MCF 10A (cell line): Measurements from ENCODE around the gene ZNF236. TPM values are rescaled to one million over a fixed set of nuclear protein-coding genes. Genes with fewer than 3 reads are reported as not detected.

Source experiments
- BruUV-seq: library from RNA; stranded (reverse); fragments of 400-500 nt; replicated peaks from 2 replicates; lab custom pipeline; 2021; lab: Mats Ljungman, UMichigan
- CTCF ChIA-PET: fragments of 300-600 bp; sonication (Branson Sonifier 250); formaldehyde crosslinking; extraction: SDS; loops from one replicate; lab custom pipeline; 2021; ENCODE audit warnings: antibody characterized with exemption, inconsistent platforms; lab: Yijun Ruan, JAX
- POLR2A ChIA-PET: fragments of 300-600, 350-650 bp; sonication (Branson Sonifier 250); formaldehyde crosslinking; extraction: SDS; loops from one replicate; lab custom pipeline; 2020; ENCODE audit warnings: antibody characterized with exemption, inconsistent platforms; lab: Yijun Ruan, JAX
- DNase-seq: peaks from one replicate; pipeline ENCODE4 v3.0.0-alpha.2; 2018; ENCODE audit not compliant: unreplicated experiment
- H3K27ac Mint-ChIP-seq: one replicate; pipeline ENCODE4 v1.8.0; 2022; ENCODE audit warnings: mild to moderate bottlenecking, low read depth, mixed read lengths; ENCODE audit not compliant: unreplicated experiment
- H3K27me3 Mint-ChIP-seq: one replicate; pipeline ENCODE4 v1.8.0; 2022; ENCODE audit warnings: mixed read lengths; ENCODE audit not compliant: insufficient read depth, unreplicated experiment
- H3K36me3 Mint-ChIP-seq: one replicate; pipeline ENCODE4 v1.8.0; 2022; ENCODE audit warnings: mild to moderate bottlenecking, moderate library complexity, mixed read lengths; ENCODE audit not compliant: insufficient read depth, unreplicated experiment
- H3K4me1 Mint-ChIP-seq: one replicate; pipeline ENCODE4 v1.8.0; 2022; ENCODE audit warnings: mixed read lengths; ENCODE audit not compliant: insufficient read depth, unreplicated experiment
- H3K4me3 Mint-ChIP-seq: one replicate; pipeline ENCODE4 v1.8.0; 2022; ENCODE audit warnings: mild to moderate bottlenecking, moderate library complexity, mixed read lengths; ENCODE audit not compliant: unreplicated experiment
- H3K9me3 Mint-ChIP-seq: one replicate; pipeline ENCODE4 v1.8.0; 2022; ENCODE audit warnings: mixed read lengths; ENCODE audit not compliant: unreplicated experiment
- intact Hi-C: fragments of 100-400 bp; cut with micrococcal nuclease; formaldehyde crosslinking; loops from 2 replicates; pipeline ENCODE4 v1.14.1; 2022
- total RNA-seq: library from RNA; stranded (reverse); gene quantifications from 2 replicates; pipeline ENCODE4 v1.2.3, GENCODE V29; 2022
- TF ChIP-seq, protein P1 (sequence below): fragments of 200-600 bp; IDR thresholded peaks from one replicate; pipeline ENCODE4 v1.8.0; 2022; ENCODE audit warnings: antibody characterized with exemption, mild to moderate bottlenecking; ENCODE audit not compliant: unreplicated experiment

ZNF236 gene
- total RNA-seq, 1 experiment from 2014 or later = 15.3 TPM

DNA sequence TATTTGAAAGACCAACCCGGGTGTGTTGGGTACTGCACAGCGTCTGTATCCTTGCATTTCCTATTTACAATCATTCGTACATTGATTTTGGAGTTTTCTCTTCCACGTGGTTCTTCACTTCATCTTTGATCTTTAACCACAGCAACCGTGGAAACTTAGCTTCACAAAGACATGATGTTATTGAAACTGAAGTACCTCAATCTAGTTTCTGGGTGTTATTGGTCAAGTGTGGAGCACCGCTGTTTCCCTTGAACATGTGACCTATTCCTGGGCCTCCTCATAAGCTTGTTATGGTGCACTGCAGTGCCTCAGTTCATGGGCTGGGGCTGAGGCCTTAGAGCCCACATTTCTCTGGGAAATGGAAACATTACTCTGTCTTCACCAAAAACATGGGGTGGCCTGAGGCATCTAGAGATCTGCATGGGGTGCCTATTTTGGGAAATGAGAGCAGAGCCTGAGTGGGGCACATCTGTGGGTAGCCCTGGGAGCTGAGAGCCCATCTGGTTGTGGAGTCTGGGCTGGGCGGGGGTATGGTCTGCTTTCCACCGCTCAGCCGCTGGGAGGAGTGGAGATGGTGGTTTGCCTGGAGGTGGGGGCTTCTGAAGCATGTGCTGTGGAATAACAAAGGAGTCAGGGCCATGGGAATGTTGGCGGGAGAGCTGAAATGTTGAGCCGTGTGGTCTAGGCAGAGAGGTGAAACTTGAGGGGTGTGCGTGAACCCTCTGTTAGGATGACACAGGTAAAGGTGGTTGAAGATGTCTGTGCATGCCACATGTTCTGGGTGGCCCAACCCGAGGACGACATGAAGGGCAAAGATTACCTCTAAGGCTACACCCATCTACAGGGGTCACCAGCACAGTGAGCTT is 37.4 kb downstream of the ZNF236 start:
- Mint-ChIP-seq H3K9me3 (no peaks in the 10 kb centered on the region), H3K27me3 (no peaks in the 10 kb centered on the region), H3K27ac (peak overlapping the region; percentile 67), H3K36me3 (peaks cover 68% of the 10 kb centered on the region), H3K4me1 (no peaks in the 10 kb centered on the region), H3K4me3 (no peak overlapping the region)
- TF ChIP-seq, protein P1, sequence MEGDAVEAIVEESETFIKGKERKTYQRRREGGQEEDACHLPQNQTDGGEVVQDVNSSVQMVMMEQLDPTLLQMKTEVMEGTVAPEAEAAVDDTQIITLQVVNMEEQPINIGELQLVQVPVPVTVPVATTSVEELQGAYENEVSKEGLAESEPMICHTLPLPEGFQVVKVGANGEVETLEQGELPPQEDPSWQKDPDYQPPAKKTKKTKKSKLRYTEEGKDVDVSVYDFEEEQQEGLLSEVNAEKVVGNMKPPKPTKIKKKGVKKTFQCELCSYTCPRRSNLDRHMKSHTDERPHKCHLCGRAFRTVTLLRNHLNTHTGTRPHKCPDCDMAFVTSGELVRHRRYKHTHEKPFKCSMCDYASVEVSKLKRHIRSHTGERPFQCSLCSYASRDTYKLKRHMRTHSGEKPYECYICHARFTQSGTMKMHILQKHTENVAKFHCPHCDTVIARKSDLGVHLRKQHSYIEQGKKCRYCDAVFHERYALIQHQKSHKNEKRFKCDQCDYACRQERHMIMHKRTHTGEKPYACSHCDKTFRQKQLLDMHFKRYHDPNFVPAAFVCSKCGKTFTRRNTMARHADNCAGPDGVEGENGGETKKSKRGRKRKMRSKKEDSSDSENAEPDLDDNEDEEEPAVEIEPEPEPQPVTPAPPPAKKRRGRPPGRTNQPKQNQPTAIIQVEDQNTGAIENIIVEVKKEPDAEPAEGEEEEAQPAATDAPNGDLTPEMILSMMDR = no peak
- intact Hi-C loops = no loop called here
- DNase-seq = no peak
- CTCF ChIA-PET = interaction anchor here (0.6 to 4.3 kb wide), 2 partner anchors 57 to 336 kb away, joined by 3 to 27 read pairs; no protein-coding TSS in a partner anchor
- no TSS peak for BruUV-seq
- POLR2A ChIA-PET = no interaction called here

DNA sequence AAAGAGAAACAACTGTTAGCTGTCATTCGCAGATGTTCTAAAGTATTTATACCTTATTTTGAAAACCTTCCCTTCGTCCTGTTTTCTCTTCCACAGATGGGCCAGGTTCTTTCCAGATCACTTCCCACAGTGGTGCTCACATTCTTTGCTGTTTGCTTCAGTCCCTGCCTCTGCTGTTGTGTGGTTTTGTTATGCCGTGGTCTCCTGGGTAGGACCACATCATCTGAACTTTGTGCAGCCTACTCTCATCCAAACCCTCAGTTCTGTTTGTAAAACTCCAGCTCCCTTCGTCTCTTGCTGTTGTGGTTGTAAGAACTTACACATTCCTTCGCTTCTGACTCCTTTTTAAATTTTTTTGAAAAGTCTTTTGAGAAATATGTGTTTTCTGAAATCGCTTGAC is 38.1 kb downstream of the ZNF236 start:
- DNase-seq = no peak
- POLR2A ChIA-PET = no interaction called here

DNA sequence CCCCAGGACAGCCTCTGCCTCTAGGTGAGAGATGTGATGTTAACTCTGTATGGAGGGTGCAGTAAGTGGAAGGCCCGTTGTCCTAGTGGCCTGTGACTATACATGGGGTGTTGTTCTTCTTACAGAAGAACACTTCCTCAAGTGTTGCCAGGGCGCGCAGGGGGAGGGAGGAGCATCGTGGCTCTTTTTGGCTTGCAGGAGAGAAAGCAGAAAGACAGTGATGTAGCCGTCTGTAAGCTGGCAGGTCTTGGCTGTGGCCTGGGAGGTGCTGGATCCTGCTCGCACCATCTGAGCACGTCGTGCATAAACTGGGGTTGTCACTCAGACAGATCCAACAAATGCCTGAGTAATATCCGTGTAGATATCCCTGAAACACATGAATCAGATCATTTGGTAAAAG is 44.3 kb downstream of the ZNF236 start:
- CTCF ChIA-PET = no interaction called here
- no peaks in the 10 kb centered on the region for H3K9me3 Mint-ChIP-seq
- peaks cover 65% of the 10 kb centered on the region for H3K36me3 Mint-ChIP-seq
- BruUV-seq = no TSS peak
- DNase-seq = no peak
- intact Hi-C loops = no loop called here
- H3K27me3 Mint-ChIP-seq = no peaks in the 10 kb centered on the region
- TF ChIP-seq, protein P1 = no peak
- H3K4me3 Mint-ChIP-seq = no peak overlapping the region
- no peaks in the 10 kb centered on the region for H3K4me1 Mint-ChIP-seq
- POLR2A ChIA-PET = no interaction called here
- H3K27ac Mint-ChIP-seq = no peak overlapping the region

More for the DNA sequence above, 38.1 kb downstream of the ZNF236 start:
- CTCF ChIA-PET = interaction anchor here (4.3 kb wide), 1 partner anchor 58 kb away, joined by 27 read pairs; no protein-coding TSS in a partner anchor
- Mint-ChIP-seq H3K9me3 (no peaks in the 10 kb centered on the region), H3K4me3 (no peak overlapping the region), H3K27me3 (no peaks in the 10 kb centered on the region), H3K27ac (no peak overlapping the region), H3K36me3 (peaks cover 69% of the 10 kb centered on the region), H3K4me1 (no peaks in the 10 kb centered on the region)
- intact Hi-C loops = no loop called here
- TF ChIP-seq, protein P1 = no peak
- no TSS peak for BruUV-seq

DNA sequence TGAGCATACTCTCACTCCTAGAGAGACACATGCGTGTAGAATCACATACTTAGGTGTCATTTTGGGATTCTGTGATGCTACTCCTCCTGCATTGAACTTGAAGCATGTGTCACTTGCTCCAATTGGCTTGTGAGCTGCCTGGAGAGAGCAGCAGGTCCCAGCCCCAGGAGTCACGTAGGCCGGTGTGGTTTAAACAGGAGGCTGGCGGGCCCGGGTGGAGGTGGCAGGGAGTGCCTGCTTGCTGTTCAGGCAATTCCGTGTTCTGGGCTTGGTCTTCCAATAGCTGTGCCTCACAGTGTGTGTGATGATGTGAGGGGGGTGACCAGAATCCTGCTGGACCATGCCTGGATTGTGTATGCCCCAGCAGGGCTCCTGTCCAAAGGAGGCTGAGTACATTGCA is 51.0 kb downstream of the ZNF236 start:
- no peak for DNase-seq
- H3K4me1 Mint-ChIP-seq = no peaks in the 10 kb centered on the region
- H3K4me3 Mint-ChIP-seq = no peak overlapping the region
- H3K27me3 Mint-ChIP-seq = no peaks in the 10 kb centered on the region
- no TSS peak for BruUV-seq
- intact Hi-C loops = no loop called here
- ChIA-PET POLR2A (no interaction called here), CTCF (interaction anchor here (0.6 to 1.1 kb wide), 4 partner anchors 69 to 97 kb away, joined by 3 to 5 read pairs (median 3); no protein-coding TSS in a partner anchor)
- H3K9me3 Mint-ChIP-seq = no peaks in the 10 kb centered on the region
- peak overlapping the region; percentile 60 for H3K27ac Mint-ChIP-seq
- TF ChIP-seq, protein P1 = no peak
- peaks cover 56% of the 10 kb centered on the region for H3K36me3 Mint-ChIP-seq
